Lower leg skin (tissue), 4 donors: ENCODE measurements around the gene SELENOP. TPM values are rescaled to one million over a fixed set of nuclear protein-coding genes. Genes with fewer than 3 reads are reported as not detected.

Experiments
- DNase-seq, 2 donors: peaks; one replicate each; pipeline ENCODE4 v3.0.0-alpha.2; 2019; ENCODE audit warnings: low spot score in 2 of 2
- H3K4me3 ChIP-seq: fragments of 200-600 bp; sonication (generic); 2 replicates; pipeline ENCODE4 v1.5.1; 2017; ENCODE audit warnings: mild to moderate bottlenecking, low read depth; ENCODE audit not compliant: poor library complexity, severe bottlenecking
- CTCF ChIP-seq, 3 donors: fragments of 450-650 bp; IDR thresholded peaks; one replicate each; pipeline ENCODE4 v1.5.1; 2016; ENCODE audit warnings: antibody characterized with exemption in 3 of 3, mild to moderate bottlenecking in 3 of 3, moderate library complexity in 2 of 3
- POLR2A ChIP-seq, 2 donors: fragments of 450-650 bp; IDR thresholded peaks; one replicate each; pipeline ENCODE4 v1.6.1; 2016 to 2017; ENCODE audit warnings: antibody characterized with exemption in 2 of 2, mild to moderate bottlenecking in 1 of 2, moderate library complexity in 1 of 2
- WGBS, 2 donors: methylation state at CpG; one replicate each; pipeline ENCODE4 v1.1.5; 2018; 5-methylcytosine and 5-hydroxymethylcytosine counted together
- intact Hi-C: fragments of 100-400 bp; cut with DNase I; formaldehyde crosslinking; loops from one replicate; pipeline ENCODE4 v1.15.0; 2023; ENCODE audit warnings: low total_unique reads
- total RNA-seq, 4 donors: library from RNA; depleted of rRNA; stranded (reverse); fragments of >200 nt; gene quantifications; one replicate each; pipeline ENCODE4 v1.1.0, GENCODE V29; 2016

The SELENOP gene
- total RNA-seq, 4 donors from 2014 or later: 217 to 311 (median 223) TPM

- intact Hi-C loops: no loop called here
- WGBS, 2 donors: 29 to 32% methylated on average over 3 of the region's 3 CpGs
- H3K4me3 ChIP-seq: no peak overlapping the region
- TF ChIP-seq CTCF (IDR thresholded peaks at IDR 0.05) (no peak), POLR2A (IDR thresholded peaks at IDR 0.05) (no peak)
- no peak for DNase-seq
These were observed 44.1 kb downstream of the SELENOP start for GRCh38 chr5:42767491-42768105.

DNA sequence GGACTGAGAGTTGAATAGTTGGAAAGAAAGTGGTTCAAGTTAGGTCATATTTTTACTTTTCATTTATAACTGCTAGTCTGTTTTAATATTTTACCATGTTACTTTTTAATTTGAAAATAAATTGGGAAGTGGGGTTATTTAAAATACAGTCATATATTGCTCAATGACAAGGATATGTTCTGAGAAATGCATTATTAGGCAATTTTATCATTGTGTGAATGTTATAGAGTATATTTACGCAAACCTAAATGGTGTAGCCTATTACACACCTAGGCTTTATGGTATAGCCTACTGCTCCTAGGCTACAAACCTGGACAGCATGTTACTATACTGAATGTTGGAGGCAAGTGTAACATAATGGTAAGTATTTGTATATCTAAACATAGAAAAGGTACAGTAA is 49.9 kb downstream of the SELENOP start:
- no peak overlapping the region for H3K4me3 ChIP-seq
- TF ChIP-seq POLR2A (IDR thresholded peaks at IDR 0.05): no peak
- TF ChIP-seq CTCF (IDR thresholded peaks at IDR 0.05): no peak
- DNase-seq: no peak
- WGBS, 2 donors: 88 to 96% methylated on average over 1 of the region's 1 CpG
- intact Hi-C loops: no loop called here

- DNase-seq: no peak
- H3K4me3 ChIP-seq: no peak overlapping the region
- WGBS, 2 donors: 88 to 90% methylated on average over 4 of the region's 4 CpGs
- intact Hi-C loops: no loop called here
- TF ChIP-seq POLR2A (IDR thresholded peaks at IDR 0.05): no peak
- TF ChIP-seq CTCF (IDR thresholded peaks at IDR 0.05): no peak
These were observed 51.3 kb downstream of the SELENOP start for GRCh38 chr5:42760426-42760825.

- DNase-seq: no peak
- no peak overlapping the region for H3K4me3 ChIP-seq
- WGBS, 2 donors: 82 to 95% methylated on average over 2 of the region's 2 CpGs
- TF ChIP-seq POLR2A (IDR thresholded peaks at IDR 0.05) (no peak), CTCF (IDR thresholded peaks at IDR 0.05) (no peak)
- intact Hi-C loops: no loop called here
These were observed 52.2 kb downstream of the SELENOP start for GRCh38 chr5:42759456-42759855.

DNA sequence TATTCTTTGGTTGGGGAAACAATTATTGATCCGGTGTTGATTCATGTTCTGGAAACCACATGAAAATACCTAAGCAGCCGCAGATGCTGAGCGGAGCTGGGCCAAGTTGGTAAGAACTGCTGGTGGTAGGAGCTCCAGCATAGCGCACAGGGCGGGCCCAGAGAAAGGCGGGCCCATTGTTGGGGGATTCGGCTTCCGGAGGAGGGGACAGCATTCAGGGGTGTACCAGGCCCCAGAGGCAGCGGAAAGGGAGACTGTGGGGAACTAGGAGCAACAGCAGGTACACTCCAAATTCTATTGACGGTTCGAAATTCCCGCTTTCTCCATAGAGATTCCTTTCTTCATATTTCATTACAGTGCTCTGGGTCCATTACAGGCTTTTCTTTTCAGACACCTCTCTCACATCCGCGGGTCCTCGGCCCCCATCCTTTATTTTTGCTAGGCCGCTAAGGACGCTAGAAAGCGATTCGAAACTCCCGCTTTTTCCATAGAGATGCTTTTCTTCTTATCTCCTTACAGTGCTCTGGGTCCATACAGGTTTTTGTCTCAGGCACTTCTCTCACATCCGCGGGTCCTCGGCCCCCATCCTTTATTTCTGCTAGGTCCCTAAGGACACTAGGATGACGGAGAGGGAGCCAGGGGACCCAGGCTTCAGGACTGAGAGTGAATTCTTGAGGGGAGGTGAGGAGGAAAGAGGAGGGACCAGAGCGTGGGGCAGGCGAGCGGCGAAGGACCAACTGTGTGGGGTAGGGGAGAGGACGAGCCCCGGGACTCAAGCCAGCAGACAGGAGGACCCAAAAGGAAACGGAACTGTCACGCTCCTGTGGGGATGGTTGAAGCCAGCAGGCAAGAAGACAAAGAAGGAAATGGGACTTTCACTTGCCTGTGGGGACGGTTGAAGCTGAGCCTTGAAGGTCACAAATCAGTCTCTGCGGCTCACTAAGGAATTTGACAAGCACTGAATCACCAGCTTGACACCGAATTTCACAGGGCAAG is 54.8 kb downstream of the SELENOP start, which contains the start of gene CCDC152:
CCDC152 (plus strand) TSS at position 213 of the 996 bp plus-strand sequence. CDS start 2,304 bp downstream, outside the sequence.
- DNase-seq: peak in 1 of 2 donors; percentile 83
- peak within 1 kb of the TSS; percentile 13 for H3K4me3 ChIP-seq
- 27 to 34% methylated on average over 35 of the region's 35 CpGs for WGBS, 2 donors
- TF ChIP-seq CTCF (IDR thresholded peaks at IDR 0.05): no peak
- no peak for TF ChIP-seq POLR2A (IDR thresholded peaks at IDR 0.05)
- intact Hi-C loops: no loop called here
